Transverse colon (tissue), 4 donors: ENCODE measurements around the gene IL10RA.

Source experiments
- CTCF ChIP-seq, 5 experiments: fragments of 200-600 bp in 3 of 5; fragments of 450-650 bp in 2 of 5; sonication (generic) in 3 of 5; IDR thresholded peaks; 1 replicate in 2 of 5; 2 replicates in 3 of 5; pipeline ENCODE4 v1.5.1; 2016 to 2017; ENCODE audit warnings: antibody characterized with exemption in 5 of 5, inconsistent platforms in 3 of 5, mild to moderate bottlenecking in 2 of 5, moderate library complexity in 1 of 5
- EP300 ChIP-seq: sonication (generic); formaldehyde crosslinking; IDR thresholded peaks from one replicate; pipeline ENCODE4 v1.6.1; 2017; ENCODE audit warnings: antibody characterized with exemption, low read depth
- POLR2A ChIP-seq: fragments of 450-650 bp; IDR thresholded peaks from one replicate; pipeline ENCODE4 v1.6.1; 2016; ENCODE audit warnings: antibody characterized with exemption, mild to moderate bottlenecking, moderate library complexity
- POLR2AphosphoS5 ChIP-seq, 3 donors: sonication (generic); formaldehyde crosslinking; IDR thresholded peaks; one replicate each; pipeline ENCODE4 v1.6.1; 2016; ENCODE audit warnings: antibody characterized with exemption in 3 of 3

DNA sequence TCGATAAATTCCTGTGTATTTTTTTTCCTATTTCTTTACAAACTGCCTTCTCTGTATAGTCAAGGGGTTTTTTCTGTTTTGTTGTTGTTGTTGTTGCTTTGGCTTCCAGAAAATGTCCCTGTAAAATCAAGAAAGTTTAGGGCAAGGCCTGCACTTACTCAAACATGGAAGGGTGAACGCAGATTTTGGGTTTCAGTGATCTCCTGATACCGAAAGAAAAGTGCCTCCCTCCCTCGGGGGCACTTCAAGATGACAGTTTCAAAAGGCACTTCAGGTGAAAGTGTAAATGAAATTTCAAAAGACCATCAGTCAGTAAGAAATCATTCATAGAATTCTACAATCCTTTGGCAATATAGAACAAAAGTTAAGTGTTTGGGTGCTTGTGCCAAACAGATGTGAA is 47.2 kb downstream of the IL10RA start:
- no peak for TF ChIP-seq CTCF (IDR thresholded peaks at IDR 0.05)
- TF ChIP-seq POLR2AphosphoS5 (IDR thresholded peaks at IDR 0.05), result no peak
- no peak for TF ChIP-seq POLR2A
- TF ChIP-seq EP300, result no peak
